HCT116 (cell line): ENCODE results near the gene CSF3R. TPM values are rescaled to one million over a fixed set of nuclear protein-coding genes. Genes with fewer than 3 reads are reported as not detected.

Experiments
- ATAC-seq: fragments of 200-7000 bp; cut with Tn5 transposase; 2 replicates; pipeline ENCODE4 v1.9.1; 2020; ENCODE audit warnings: mild to moderate bottlenecking, moderate library complexity
- BruUV-seq: library from RNA; stranded (reverse); fragments of 400-500 nt; replicated peaks from 2 replicates; lab custom pipeline; 2021; lab: Mats Ljungman, UMichigan
- CTCF ChIA-PET: fragments of 300-600 bp; sonication (Branson Sonifier 250); formaldehyde crosslinking; loops from one replicate; lab custom pipeline; 2021; ENCODE audit warnings: antibody characterized with exemption; lab: Charles Lee
- POLR2A ChIA-PET: fragments of 300-600, 350-600 bp; sonication (Branson Sonifier 250); formaldehyde crosslinking; loops from one replicate; lab custom pipeline; 2021; ENCODE audit warnings: antibody characterized with exemption; lab: Charles Lee
- RAD21 ChIA-PET, 2 experiments: fragments of 300-600 bp; sonication (Branson Sonifier 250); formaldehyde crosslinking; loops; one replicate each; lab custom pipeline; 2023; ENCODE audit warnings: low total read pairs in 2 of 2; ENCODE audit not compliant: uncharacterized antibody in 2 of 2, unreplicated experiment in 2 of 2, low non-redundant PET in 1 of 2; lab: Charles Lee
- DNase-seq: peaks from one replicate; pipeline ENCODE4 v3.0.0-alpha.2; 2010; ENCODE audit warnings: low read depth, low spot score
- H2AFZ ChIP-seq: fragments of 200-600 bp; shearing (Covaris generic), sonication (generic); 2 replicates; pipeline ENCODE4 v1.6.1; 2017; ENCODE audit warnings: low read depth, mixed run types, mixed read lengths, antibody characterized with exemption, low read length; ENCODE audit not compliant: poor library complexity, severe bottlenecking
- H3K27ac ChIP-seq: 2 replicates; pipeline ENCODE4 v1.5.1; 2012; ENCODE audit warnings: low read depth, low read length
- H3K27me3 ChIP-seq: fragments of 200-600 bp; sonication (generic); 2 replicates; pipeline ENCODE4 v1.6.1; 2016; ENCODE audit warnings: mixed run types, low read length, mixed read lengths; ENCODE audit not compliant: insufficient read depth
- H3K36me3 ChIP-seq, 2 experiments: fragments of 200-500 bp in 1 of 2; fragments of 200-600 bp in 1 of 2; sonication (Bioruptor generic) in 1 of 2; sonication (generic) in 1 of 2; 2 replicates each; pipeline versions ENCODE4 v1.5.1 to v1.6.1; 2014 to 2016; ENCODE audit warnings: low read length in 2 of 2, inconsistent platforms in 1 of 2, mixed read lengths in 1 of 2, mixed run types in 1 of 2; ENCODE audit not compliant: insufficient read depth in 2 of 2, control insufficient read depth in 1 of 2
- H3K4me1 ChIP-seq, 2 experiments: fragments of 200-600 bp in 1 of 2; sonication (generic) in 1 of 2; 2 replicates each; pipeline versions ENCODE4 v1.5.1 to v1.6.1; 2012 to 2017; ENCODE audit warnings: low read length in 2 of 2, inconsistent platforms in 1 of 2, mild to moderate bottlenecking in 1 of 2, mixed read lengths in 1 of 2, mixed run types in 1 of 2, moderate library complexity in 1 of 2; ENCODE audit not compliant: insufficient read depth in 2 of 2, control insufficient read depth in 1 of 2
- H3K4me2 ChIP-seq: fragments of 200-600 bp; sonication (generic); 2 replicates; pipeline ENCODE4 v1.6.1; 2017; ENCODE audit warnings: mixed run types, low read length, mixed read lengths
- H3K4me3 ChIP-seq, 2 experiments: fragments of 200-600 bp in 1 of 2; sonication (generic) in 1 of 2; replicated peaks in 1 of 2; 2 replicates each; pipeline ENCODE4 v1.5.1; 2011 to 2016; ENCODE audit warnings: low read length in 2 of 2, control low read depth in 1 of 2, low read depth in 1 of 2, mild to moderate bottlenecking in 1 of 2, mixed read lengths in 1 of 2, mixed run types in 1 of 2
- H3K79me2 ChIP-seq: fragments of 200-600 bp; sonication (generic); 2 replicates; pipeline ENCODE4 v1.6.1; 2017; ENCODE audit warnings: mild to moderate bottlenecking, mixed run types, low read length, moderate library complexity, mixed read lengths; ENCODE audit not compliant: insufficient read depth
- H3K9ac ChIP-seq: fragments of 200-600 bp; sonication (generic); 2 replicates; pipeline ENCODE4 v1.6.1; 2016; ENCODE audit warnings: low read length, mixed read lengths
- H3K9me2 ChIP-seq: fragments of 200-600 bp; sonication (generic), shearing (Covaris generic); 2 replicates; pipeline ENCODE4 v1.6.1; 2017; ENCODE audit warnings: mixed run types, mild to moderate bottlenecking, moderate library complexity; ENCODE audit not compliant: insufficient read depth
- H3K9me3 ChIP-seq, 2 experiments: fragments of 200-500 bp in 1 of 2; fragments of 200-600 bp in 1 of 2; sonication (Bioruptor generic) in 1 of 2; sonication (generic) in 1 of 2; 2 replicates each; pipeline ENCODE4 v1.6.1; 2014 to 2017; ENCODE audit warnings: low read length in 2 of 2, mixed read lengths in 2 of 2, inconsistent platforms in 1 of 2, low read depth in 1 of 2, mild to moderate bottlenecking in 1 of 2, mixed run types in 1 of 2, moderate library complexity in 1 of 2; ENCODE audit not compliant: control insufficient read depth in 1 of 2, insufficient read depth in 1 of 2
- H4K20me1 ChIP-seq: fragments of 200-600 bp; sonication (generic), shearing (Covaris generic); 2 replicates; pipeline ENCODE4 v1.6.1; 2017; ENCODE audit warnings: mixed run types, mild to moderate bottlenecking, moderate library complexity; ENCODE audit not compliant: insufficient read depth
- CBX3 ChIP-seq: IDR thresholded peaks from 2 replicates; pipeline ENCODE4 v1.6.1; 2012; ENCODE audit warnings: low read depth
- CEBPB ChIP-seq: IDR thresholded peaks from 2 replicates; pipeline ENCODE4 v1.6.1; 2012; ENCODE audit warnings: low read depth
- CTCF ChIP-seq, 3 experiments: fragments of 200-600 bp in 1 of 3; sonication (generic) in 1 of 3; IDR thresholded peaks in 2 of 3; conservative IDR thresholded peaks in 1 of 3; 2 replicates each; pipeline ENCODE4 v1.5.1; 2012 to 2017; ENCODE audit warnings: low read depth in 2 of 3, low read length in 2 of 3, antibody characterized with exemption in 1 of 3, borderline replicate concordance in 1 of 3, control low read depth in 1 of 3, mild to moderate bottlenecking in 1 of 3, mixed read lengths in 1 of 3, mixed run types in 1 of 3, moderate library complexity in 1 of 3; ENCODE audit not compliant: insufficient read depth in 1 of 3
- ELF1 ChIP-seq: IDR thresholded peaks from 2 replicates; pipeline ENCODE4 v1.6.1; 2012; ENCODE audit warnings: low read depth, borderline replicate concordance
- EZH2 ChIP-seq: fragments of 200-600 bp; sonication (generic); IDR thresholded peaks from 2 replicates; pipeline ENCODE4 v1.6.1; 2017; ENCODE audit warnings: antibody characterized with exemption, mixed run types
- JUND ChIP-seq: IDR thresholded peaks from 2 replicates; pipeline ENCODE4 v1.6.1; 2012
- MAX ChIP-seq: IDR thresholded peaks from 2 replicates; pipeline ENCODE4 v1.6.1; 2012
- POLR2A ChIP-seq: IDR thresholded peaks from 2 replicates; pipeline ENCODE4 v1.7.0; 2011; ENCODE audit warnings: borderline replicate concordance; ENCODE audit not compliant: insufficient read depth, insufficient read length; ENCODE audit errors: extremely low read depth
- SIN3A ChIP-seq: IDR thresholded peaks from 2 replicates; pipeline ENCODE4 v1.6.1; 2012; ENCODE audit warnings: low read depth
- SP1 ChIP-seq: IDR thresholded peaks from 2 replicates; pipeline ENCODE4 v1.6.1; 2012; ENCODE audit warnings: low read depth
- ZBTB33 ChIP-seq: IDR thresholded peaks from 2 replicates; pipeline ENCODE4 v1.6.1; 2011; ENCODE audit warnings: mild to moderate bottlenecking, low read length, moderate library complexity; ENCODE audit not compliant: insufficient replicate concordance; ENCODE audit errors: extremely low read depth
- ZNF274 ChIP-seq: fragments of 200-500 bp; sonication (Bioruptor generic); IDR thresholded peaks from 2 replicates; pipeline ENCODE4 v1.6.1; 2014; ENCODE audit warnings: mild to moderate bottlenecking, low read depth, low read length, inconsistent platforms
- intact Hi-C: fragments of 100-400 bp; cut with micrococcal nuclease; formaldehyde crosslinking; loops from 2 replicates; pipeline ENCODE4 v1.10.0; 2022
- total RNA-seq: library from RNA; stranded (reverse); gene quantifications from one replicate; pipeline ENCODE4 v1.2.1, GENCODE V29; 2021; ENCODE audit not compliant: unreplicated experiment

Gene CSF3R
- total RNA-seq, 1 experiment from 2014 or later: 0.32 TPM

DNA sequence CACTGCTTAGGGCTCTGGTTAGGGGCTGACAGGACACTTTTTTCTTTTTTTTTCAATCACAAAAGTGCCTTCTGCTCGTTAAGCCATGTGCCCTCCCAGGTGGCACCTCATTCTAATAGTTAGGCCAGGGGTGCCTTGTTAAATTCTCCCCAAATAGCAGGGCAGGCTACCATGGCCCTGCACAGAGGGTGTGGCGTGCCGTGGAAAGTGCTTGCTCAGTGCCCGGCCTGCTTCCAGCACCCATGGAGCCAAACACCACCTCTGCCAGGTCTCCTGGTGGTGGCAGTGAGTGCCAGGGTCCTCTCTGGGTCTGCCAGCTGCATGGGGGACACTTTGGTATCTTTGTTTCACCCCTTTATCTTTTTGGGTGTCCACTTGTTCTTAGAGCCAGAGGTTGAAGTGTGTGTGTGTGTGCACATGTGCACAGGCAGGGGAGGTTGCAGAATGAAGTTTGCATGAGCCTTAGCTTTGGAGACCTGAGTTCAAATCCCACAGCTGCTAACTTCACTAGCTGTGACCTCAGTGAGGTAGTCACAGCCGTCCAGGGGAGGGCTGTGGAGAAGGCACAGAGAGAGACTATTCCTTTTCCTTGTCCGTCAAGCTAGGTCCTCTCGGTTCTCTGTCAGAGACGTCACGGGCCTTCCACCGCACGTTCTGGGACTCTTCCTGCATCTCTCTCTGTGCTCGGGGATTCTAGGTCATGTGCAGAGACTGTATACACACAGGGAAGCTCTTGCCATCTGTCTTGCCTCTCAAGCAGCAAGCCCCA lies 39.9 kb upstream of the CSF3R start:
- BruUV-seq: no TSS peak
- Histone ChIP-seq H3K9me2 (no peaks in the 10 kb centered on the region), H4K20me1 (no peaks in the 10 kb centered on the region), H3K36me3 (no peaks in the 10 kb centered on the region), H3K4me1 (no peaks in the 10 kb centered on the region), H3K9ac (no peak overlapping the region), H3K27me3 (no peaks in the 10 kb centered on the region)
- POLR2A ChIA-PET: no interaction called here
- no peak for DNase-seq
- CTCF ChIA-PET: no interaction called here
- no peak for TF ChIP-seq JUND
- TF ChIP-seq POLR2A: no peak
- TF ChIP-seq CBX3: no peak
- TF ChIP-seq, all 23 proteins: peak for 0
- no peak overlapping the region for H3K4me3 ChIP-seq
- no peaks in the 10 kb centered on the region for H3K79me2 ChIP-seq
- H3K9me3 ChIP-seq: no peaks in the 10 kb centered on the region
- RAD21 ChIA-PET: no interaction called here
- no peak overlapping the region for H3K4me2 ChIP-seq
- H3K27ac ChIP-seq: no peak overlapping the region
- no peak for ATAC-seq
- intact Hi-C loops: no loop called here
- H2AFZ ChIP-seq: no peak overlapping the region

GRCh38 chr1:36522021-36522420 lies 39.3 kb upstream of the CSF3R start:
- Histone ChIP-seq H3K9me3 (no peaks in the 10 kb centered on the region), H4K20me1 (no peaks in the 10 kb centered on the region), H3K9me2 (no peaks in the 10 kb centered on the region), H3K79me2 (no peaks in the 10 kb centered on the region), H3K4me3 (no peak overlapping the region), H3K36me3 (no peaks in the 10 kb centered on the region), H2AFZ (no peak overlapping the region), H3K4me2 (no peak overlapping the region), H3K9ac (no peak overlapping the region), H3K27me3 (no peaks in the 10 kb centered on the region), H3K4me1 (no peaks in the 10 kb centered on the region), H3K27ac (no peak overlapping the region)
- ATAC-seq (no peak), DNase-seq (no peak)
- CTCF ChIA-PET: no interaction called here
- intact Hi-C loops: no loop called here
- POLR2A ChIA-PET: no interaction called here
- no TSS peak for BruUV-seq
- RAD21 ChIA-PET: no interaction called here
- TF ChIP-seq JUND (no peak), EZH2 (no peak), SIN3A (no peak), ZBTB33 (no peak), CBX3 (no peak), MAX (no peak), CEBPB (no peak), ELF1 (no peak), CTCF (IDR thresholded peaks at IDR 0.05 in 2 of 3, conservative IDR thresholded peaks at IDR 0.05 in 1 of 3; ENCODE audit: borderline replicate concordance in 1 of 3, insufficient read depth in 1 of 3, low read depth in 2 of 3, low read length in 2 of 3) (no peak), ZNF274 (no peak), SP1 (no peak)
